Heart right ventricle (tissue), 16 donors: ENCODE results near the gene LDLR. TPM values are rescaled to one million over a fixed set of nuclear protein-coding genes. Genes with fewer than 3 reads are reported as not detected.
A peak's percentile ranks its signal among the peaks of the same experiment; 100 is the strongest.

Source experiments
- ATAC-seq, 8 donors: fragments of 200-7000 bp; cut with Tn5 transposase; one replicate each; pipeline ENCODE4 v1.9.1; 2020; ENCODE audit warnings: mild to moderate bottlenecking in 8 of 8, moderate library complexity in 8 of 8, moderate number of reproducible peaks in 1 of 8
- DNase-seq, 2 donors: peaks; one replicate each; pipeline ENCODE4 v3.0.0-alpha.2; 2020
- H3K27ac ChIP-seq, 10 donors: fragments of 200-600 bp; sonication (generic) in 2 of 10; one replicate each; pipeline versions ENCODE4 v1.5.0 to v1.8.0; 2020 to 2022; ENCODE audit warnings: mild to moderate bottlenecking in 3 of 10
- H3K27me3 ChIP-seq, 7 donors: fragments of 200-600 bp; one replicate each; pipeline ENCODE4 v1.8.0; 2021 to 2022; ENCODE audit warnings: mild to moderate bottlenecking in 2 of 7
- H3K36me3 ChIP-seq, 9 donors: fragments of 200-600 bp; sonication (generic) in 1 of 9; one replicate each; pipeline versions ENCODE4 v1.5.0 to v1.8.0; 2020 to 2022; ENCODE audit warnings: mild to moderate bottlenecking in 2 of 9
- H3K4me1 ChIP-seq, 9 donors: fragments of 200-600 bp; sonication (generic) in 1 of 9; one replicate each; pipeline versions ENCODE4 v1.5.0 to v1.8.0; 2020 to 2022; ENCODE audit warnings: mild to moderate bottlenecking in 4 of 9
- H3K4me3 ChIP-seq, 10 donors: fragments of 200-600 bp; sonication (generic) in 2 of 10; one replicate each; pipeline versions ENCODE4 v1.5.0 to v1.8.0; 2020 to 2022; ENCODE audit warnings: mild to moderate bottlenecking in 7 of 10, moderate library complexity in 2 of 10
- H3K9me3 ChIP-seq, 11 donors: fragments of 200-600 bp in 10 of 11; sonication (generic) in 2 of 11; one replicate each; pipeline versions ENCODE4 v1.5.0 to v1.8.0; 2013 to 2022; ENCODE audit warnings: mild to moderate bottlenecking in 2 of 11, control low read depth in 1 of 11, moderate library complexity in 1 of 11
- CTCF ChIP-seq, 9 donors: fragments of 200-600 bp; sonication (generic) in 2 of 9; IDR thresholded peaks; one replicate each; pipeline versions ENCODE4 v1.5.0 to v1.8.0; 2021 to 2022; ENCODE audit warnings: antibody characterized with exemption in 9 of 9, mild to moderate bottlenecking in 5 of 9, moderate library complexity in 1 of 9
- WGBS, 2 donors: extraction: QIAGEN DNeasy Blood & Tissue Kit; methylation state at CpG; one replicate each; pipeline ENCODE4 v1.1.7; 2013; ENCODE audit warnings: inconsistent platforms in 1 of 2; 5-methylcytosine and 5-hydroxymethylcytosine counted together
- intact Hi-C, 10 donors: fragments of 100-400 bp; cut with DNase I; formaldehyde crosslinking; loops; one replicate each; pipeline versions ENCODE4 v1.11.1 to v1.14.2; 2022
- polyA plus RNA-seq, 2 donors: library from polyadenylated mRNA; stranded (reverse); fragments of 200-250 nt; gene quantifications; one replicate each; pipeline ENCODE4 v1.2.3, GENCODE V29; 2013
- total RNA-seq, 10 donors: library from RNA; stranded (reverse); fragmentation: NEBNext Ultra II Directional in 3 of 10; extraction: Animal tissue kit (Norgen Biotek cat#: 25700) in 3 of 10; gene quantifications; one replicate each; pipeline versions ENCODE4 v1.2.1 to v1.2.4, GENCODE V29; 2021 to 2023
- donor health status: Arrhythmogenic right ventricular cardiomyopathy.
- donor health status: ischemic (EF 13 %, LVEDD 7.1; RV severe dilation, severe dysfunction).
- donor health status: healthy with polysubstance abuse.
- donor health status: DM: no; HTN: yes; CAD: no.
- donor health status: DM: no; HTN: no; CAD: no.
- donor health status: ischemic (EF 25% LVEDD 6.9; RV normal size, moderate dysfunction).
- donor health status: ischemic (EF 25% LVEDD 5.7; RV mildly dilated, moderate dysfunction).
- donor health status: healthy.
- donor health status: DM: yes; HTN: yes; CAD: no.
- donor health status: Ischemic cardiomyopathy.
- donor health status: ischemic (EF 35%, LVEDD 5.7; RV mildly dilated, moderate dysfunction).
- donor health status: nonischemic (EF 11% LVEDD 7.7; RV severe dilation, severe dysfunction).
- donor health status: DM: yes; HTN: yes; CAD: no.
- donor health status: PGD.
- donor health status: ischemic (EF 29% LVEDD 5.4; RV normal size, mild dysfunction).
- donor health status: nonischemic (EF 23%, LVEDD 6.1; RV moderate dilation, normal function).

LDLR gene
- total and polyA plus RNA-seq, 12 donors: 4.5 to 76.1 (median 16.4) TPM

GRCh38 chr19:11066326-11066725, 22.9 kb upstream of the LDLR start:
- WGBS, 2 donors: 91 to 96% methylated on average over 5 of the region's 5 CpGs

GRCh38 chr19:11067356-11068113, 21.7 kb upstream of the LDLR start:
- Histone ChIP-seq H3K27ac (no peak overlapping the region), H3K4me3 (no peak overlapping the region), H3K9me3 (peaks cover 0 to 5% (median 0%) of the 10 kb centered on the region in 11 donors), H3K4me1 (peaks cover 0 to 12% (median 0%) of the 10 kb centered on the region in 9 donors), H3K27me3 (no peaks in the 10 kb centered on the region), H3K36me3 (peaks cover 0 to 42% (median 0%) of the 10 kb centered on the region in 9 donors)
- no peak for TF ChIP-seq CTCF (IDR thresholded peaks at IDR 0.05)
- intact Hi-C loops: loop anchor here in 1 of 10 donors (1.0 kb wide), 1 partner anchor 11 kb away; no protein-coding TSS in a partner anchor
- 96% methylated on average over 8 of the region's 8 CpGs for WGBS, 2 donors
- DNase-seq (no peak), ATAC-seq (no peak)

More at GRCh38 chr19:11066326-11066725, 22.9 kb upstream of the LDLR start:
- Histone ChIP-seq H3K4me1 (peaks cover 0 to 12% (median 0%) of the 10 kb centered on the region in 9 donors), H3K27ac (no peak overlapping the region), H3K4me3 (no peak overlapping the region), H3K36me3 (peaks cover 0 to 55% (median 8%) of the 10 kb centered on the region in 9 donors), H3K9me3 (peaks cover 0 to 5% (median 0%) of the 10 kb centered on the region in 11 donors), H3K27me3 (no peaks in the 10 kb centered on the region)
- no peak for ATAC-seq
- intact Hi-C loops: no loop called here
- no peak for TF ChIP-seq CTCF (IDR thresholded peaks at IDR 0.05)
- DNase-seq: no peak

GRCh38 chr19:11069561-11069960, 19.7 kb upstream of the LDLR start:
- 82 to 85% methylated on average over 9 of the region's 9 CpGs for WGBS, 2 donors
- H3K4me1 ChIP-seq: peaks cover 0 to 21% (median 0%) of the 10 kb centered on the region in 9 donors
- no peak for DNase-seq
- H3K9me3 ChIP-seq: peaks cover 0 to 5% (median 0%) of the 10 kb centered on the region in 11 donors
- ATAC-seq: peak in 1 of 8 donors; percentile 13
- H3K36me3 ChIP-seq: peaks cover 0 to 23% (median 0%) of the 10 kb centered on the region in 9 donors
- H3K27ac ChIP-seq: no peak overlapping the region
- no peaks in the 10 kb centered on the region for H3K27me3 ChIP-seq
- TF ChIP-seq CTCF (IDR thresholded peaks at IDR 0.05): no peak
- intact Hi-C loops: no loop called here
- H3K4me3 ChIP-seq: no peak overlapping the region

- H3K27ac ChIP-seq: no peak overlapping the region
- peaks cover 0 to 19% (median 0%) of the 10 kb centered on the region in 9 donors for H3K36me3 ChIP-seq
- peaks cover 0 to 26% (median 0%) of the 10 kb centered on the region in 9 donors for H3K4me1 ChIP-seq
- DNase-seq: no peak
- ATAC-seq: no peak
- H3K9me3 ChIP-seq: peaks cover 0 to 5% (median 0%) of the 10 kb centered on the region in 11 donors
- intact Hi-C loops: no loop called here
- 96 to 97% methylated on average over 4 of the region's 4 CpGs for WGBS, 2 donors
- no peak overlapping the region for H3K4me3 ChIP-seq
- no peaks in the 10 kb centered on the region for H3K27me3 ChIP-seq
- TF ChIP-seq CTCF (IDR thresholded peaks at IDR 0.05): no peak
These were observed 19.1 kb upstream of the LDLR start for GRCh38 chr19:11070123-11070522.
